ENCODE data around the gene AP1AR.

DNA sequence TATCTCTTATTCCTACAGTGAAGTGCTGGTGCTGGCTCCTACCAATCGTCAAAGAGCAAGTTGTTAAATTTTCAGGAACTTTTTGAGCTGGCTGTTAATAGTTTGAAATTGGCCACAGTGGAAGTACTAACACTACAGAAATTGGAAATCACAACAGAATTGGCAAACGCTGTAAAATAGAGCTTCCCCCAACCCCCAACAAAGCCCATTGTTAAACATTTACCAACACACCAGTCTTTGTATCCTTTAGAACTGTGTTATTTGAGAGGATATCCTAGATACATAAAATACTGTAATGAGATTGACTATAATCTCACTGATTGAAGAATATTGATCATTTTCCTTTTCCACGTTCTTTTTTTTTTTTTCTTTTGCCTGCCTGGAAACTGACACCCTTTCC lies 49.0 kb upstream of the AP1AR start:
- TF ChIP-seq EZH2 (IDR thresholded peaks at IDR 0.05) (no peak), POLR2AphosphoS5 (IDR thresholded peaks at IDR 0.05; ENCODE audit: borderline replicate concordance, low read depth, low read length) (no peak), FOXP2 (optimal IDR thresholded peaks at IDR 0.05; ENCODE audit: control extremely low read depth, extremely low read length, insufficient read depth) (no peak)

All from SK-N-MC (cell line).